RWPE2 (cell line): Measurements from ENCODE around the gene KCNAB1.

ENCODE experiments used
- ATAC-seq: fragments of 200-7000 bp; cut with Tn5 transposase; 3 replicates; pipeline ENCODE4 v1.9.1; 2021; ENCODE audit warnings: low read depth
- DNase-seq: peaks from one replicate; pipeline ENCODE4 v3.0.0-alpha.2; 2020; ENCODE audit warnings: low spot score
- H3K27ac ChIP-seq: fragments of 450-650 bp; 2 replicates; pipeline ENCODE4 v1.5.1; 2017; ENCODE audit warnings: mild to moderate bottlenecking; ENCODE audit not compliant: poor library complexity, severe bottlenecking
- H3K27me3 ChIP-seq: fragments of 250-450 bp; sonication (Bioruptor Pico); 2 replicates; pipeline ENCODE4 v1.5.1; 2021; ENCODE audit warnings: mild to moderate bottlenecking, moderate library complexity; ENCODE audit not compliant: insufficient read depth, poor library complexity, severe bottlenecking
- H3K36me3 ChIP-seq: fragments of 250-450 bp; sonication (Bioruptor Pico); 2 replicates; pipeline ENCODE4 v1.5.1; 2020; ENCODE audit warnings: low read depth, mild to moderate bottlenecking, moderate library complexity
- H3K4me1 ChIP-seq: fragments of 250-450 bp; sonication (Bioruptor Pico); 2 replicates; pipeline ENCODE4 v1.5.1; 2021; ENCODE audit warnings: mild to moderate bottlenecking, moderate library complexity; ENCODE audit not compliant: insufficient read depth, poor library complexity, severe bottlenecking
- H3K4me3 ChIP-seq: fragments of 250-450 bp; sonication (Bioruptor Pico); 2 replicates; pipeline ENCODE4 v1.5.1; 2021; ENCODE audit warnings: mild to moderate bottlenecking, moderate library complexity; ENCODE audit not compliant: severe bottlenecking
- H3K9me3 ChIP-seq: fragments of 250-450 bp; sonication (Bioruptor Pico); 2 replicates; pipeline ENCODE4 v1.5.1; 2021; ENCODE audit warnings: mild to moderate bottlenecking, moderate library complexity; ENCODE audit not compliant: severe bottlenecking
- TF ChIP-seq, protein P1 (sequence below): fragments of 450-650 bp; IDR thresholded peaks from one replicate; pipeline ENCODE4 v1.5.1; 2017; ENCODE audit warnings: mild to moderate bottlenecking, moderate library complexity; ENCODE audit not compliant: poor library complexity, severe bottlenecking

Gene KCNAB1

DNA sequence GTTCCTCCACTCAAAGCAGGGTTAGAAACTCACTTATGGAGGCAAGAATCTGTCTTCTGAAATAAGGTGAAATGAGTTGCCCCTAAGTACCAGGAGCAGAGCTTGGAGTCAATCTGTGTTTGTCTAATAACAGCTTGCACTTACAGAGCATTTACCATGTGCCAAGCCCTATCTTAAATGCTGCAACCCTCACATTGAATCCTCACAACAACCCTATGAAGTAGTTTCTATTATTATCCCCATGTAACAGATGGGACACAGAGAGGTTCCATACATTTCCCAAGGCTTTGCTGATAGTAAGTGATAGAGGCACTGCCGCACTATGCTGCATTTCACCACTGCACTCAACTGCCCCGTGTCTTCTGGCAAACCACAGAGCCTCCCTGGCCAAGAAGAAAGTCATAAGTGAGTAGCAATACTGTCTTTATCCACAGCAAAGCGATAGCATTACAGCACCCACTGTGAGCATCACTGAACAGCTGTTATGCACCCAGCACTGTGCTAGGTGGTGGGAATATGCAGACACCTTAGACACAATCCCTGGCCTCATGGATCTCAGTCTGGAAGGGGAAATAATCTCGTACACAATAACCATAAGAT lies 293.0 kb downstream of the KCNAB1 start:
- Histone ChIP-seq H3K27me3 (peaks cover 8% of the 10 kb centered on the region), H3K36me3 (no peaks in the 10 kb centered on the region), H3K4me3 (no peak overlapping the region), H3K4me1 (peaks cover 5% of the 10 kb centered on the region), H3K27ac (no peak overlapping the region), H3K9me3 (no peaks in the 10 kb centered on the region)
- no peak for ATAC-seq
- TF ChIP-seq, protein P1, sequence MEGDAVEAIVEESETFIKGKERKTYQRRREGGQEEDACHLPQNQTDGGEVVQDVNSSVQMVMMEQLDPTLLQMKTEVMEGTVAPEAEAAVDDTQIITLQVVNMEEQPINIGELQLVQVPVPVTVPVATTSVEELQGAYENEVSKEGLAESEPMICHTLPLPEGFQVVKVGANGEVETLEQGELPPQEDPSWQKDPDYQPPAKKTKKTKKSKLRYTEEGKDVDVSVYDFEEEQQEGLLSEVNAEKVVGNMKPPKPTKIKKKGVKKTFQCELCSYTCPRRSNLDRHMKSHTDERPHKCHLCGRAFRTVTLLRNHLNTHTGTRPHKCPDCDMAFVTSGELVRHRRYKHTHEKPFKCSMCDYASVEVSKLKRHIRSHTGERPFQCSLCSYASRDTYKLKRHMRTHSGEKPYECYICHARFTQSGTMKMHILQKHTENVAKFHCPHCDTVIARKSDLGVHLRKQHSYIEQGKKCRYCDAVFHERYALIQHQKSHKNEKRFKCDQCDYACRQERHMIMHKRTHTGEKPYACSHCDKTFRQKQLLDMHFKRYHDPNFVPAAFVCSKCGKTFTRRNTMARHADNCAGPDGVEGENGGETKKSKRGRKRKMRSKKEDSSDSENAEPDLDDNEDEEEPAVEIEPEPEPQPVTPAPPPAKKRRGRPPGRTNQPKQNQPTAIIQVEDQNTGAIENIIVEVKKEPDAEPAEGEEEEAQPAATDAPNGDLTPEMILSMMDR, result no peak
- DNase-seq, result no peak

DNA sequence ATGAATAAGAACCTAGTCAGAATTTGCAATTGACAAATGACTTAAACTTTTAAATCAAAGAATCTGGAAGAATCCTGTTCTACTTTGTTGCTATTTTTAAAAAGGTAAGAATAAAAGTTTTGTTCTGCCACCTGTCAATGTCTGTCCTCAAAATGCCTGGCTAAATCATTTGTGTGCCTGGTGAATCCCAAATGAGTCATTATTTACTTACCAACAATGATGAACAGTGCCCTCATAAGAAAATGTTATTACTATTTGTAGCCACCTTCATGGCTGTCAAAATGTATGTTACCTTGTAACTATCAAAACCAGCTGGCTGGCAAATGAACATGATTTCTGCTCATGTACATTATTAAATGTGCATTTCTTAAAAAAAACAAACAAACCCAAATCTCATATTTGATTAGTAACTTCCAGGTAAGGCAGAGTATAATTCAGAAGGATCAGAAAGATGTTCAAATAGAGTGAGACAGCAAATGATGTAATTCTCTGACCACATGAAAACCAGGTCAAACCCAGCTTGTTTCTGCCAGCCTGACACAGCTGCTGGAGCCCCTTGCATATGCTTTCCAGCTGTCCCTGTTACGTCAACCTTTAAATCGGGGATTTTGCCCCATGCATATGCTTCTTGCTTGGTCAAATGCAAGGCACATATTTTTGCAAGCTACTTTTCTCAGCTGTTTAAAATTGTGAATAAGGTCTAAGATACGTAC lies 296.6 kb downstream of the KCNAB1 start:
- Histone ChIP-seq H3K36me3 (no peaks in the 10 kb centered on the region), H3K4me1 (peaks cover 5% of the 10 kb centered on the region), H3K4me3 (no peak overlapping the region), H3K27ac (no peak overlapping the region), H3K27me3 (no peaks in the 10 kb centered on the region), H3K9me3 (no peaks in the 10 kb centered on the region)
- TF ChIP-seq, protein P1, result no peak
- no peak for DNase-seq
- ATAC-seq, result peak; percentile 60

DNA sequence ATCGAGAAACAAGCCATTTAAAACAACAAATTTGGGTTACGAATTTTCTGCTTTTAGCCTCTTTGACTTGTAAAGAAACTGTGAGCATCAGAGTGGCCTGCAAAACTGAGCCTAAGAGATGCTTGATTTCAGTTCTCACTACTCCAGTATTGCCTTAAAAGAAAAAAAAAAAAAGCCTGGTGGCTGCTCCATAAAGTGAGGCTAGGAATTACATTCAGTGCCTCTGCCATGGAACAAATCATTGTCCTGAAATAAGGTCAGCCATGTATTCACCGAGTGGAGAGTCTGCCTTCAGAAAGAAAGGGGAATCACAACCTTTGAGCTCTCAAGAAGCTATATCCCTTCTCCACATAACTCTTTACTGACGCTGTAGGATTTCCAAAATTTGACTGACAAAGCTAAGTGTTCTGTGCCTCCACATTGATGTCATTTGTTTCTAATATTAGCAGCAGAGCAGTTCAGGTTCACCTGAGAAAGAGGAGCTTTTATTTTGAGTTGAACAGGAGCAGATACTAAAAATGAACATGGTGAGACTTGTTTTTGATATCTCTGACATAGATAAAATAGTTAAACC lies 297.3 kb downstream of the KCNAB1 start:
- no peak for ATAC-seq
- TF ChIP-seq, protein P1, result no peak
- no peak overlapping the region for H3K27ac ChIP-seq

DNA sequence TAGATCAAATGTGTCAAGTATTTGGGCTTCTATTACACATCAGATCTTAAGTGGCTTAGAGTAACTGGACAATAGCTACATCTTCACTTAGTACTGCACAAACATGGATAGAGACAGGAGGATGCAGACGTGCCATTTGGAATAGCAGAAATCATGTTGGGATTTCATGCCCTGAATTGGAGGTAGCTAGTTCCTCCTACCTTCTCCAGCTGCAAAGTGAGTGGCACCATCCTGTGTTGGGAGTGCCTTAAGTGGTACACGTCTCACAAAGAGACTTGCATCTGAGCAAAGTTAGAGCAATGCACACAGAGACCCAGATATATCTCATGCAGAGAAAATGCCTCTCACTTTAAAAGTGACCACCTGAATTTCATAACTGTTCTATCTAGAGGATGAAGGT lies 298.1 kb downstream of the KCNAB1 start:
- no peak for ATAC-seq
- H3K27ac ChIP-seq, result no peak overlapping the region
- H3K36me3 ChIP-seq, result no peaks in the 10 kb centered on the region
- TF ChIP-seq, protein P1, result no peak
- no peak for DNase-seq
- H3K9me3 ChIP-seq, result no peaks in the 10 kb centered on the region
- H3K4me3 ChIP-seq, result no peak overlapping the region
- H3K27me3 ChIP-seq, result no peaks in the 10 kb centered on the region
- peaks cover 5% of the 10 kb centered on the region for H3K4me1 ChIP-seq

More for the DNA sequence above, 297.3 kb downstream of the KCNAB1 start:
- no peak for DNase-seq
- H3K27me3 ChIP-seq, result no peaks in the 10 kb centered on the region
- no peaks in the 10 kb centered on the region for H3K9me3 ChIP-seq
- H3K36me3 ChIP-seq, result no peaks in the 10 kb centered on the region
- peaks cover 5% of the 10 kb centered on the region for H3K4me1 ChIP-seq
- H3K4me3 ChIP-seq, result no peak overlapping the region

DNA sequence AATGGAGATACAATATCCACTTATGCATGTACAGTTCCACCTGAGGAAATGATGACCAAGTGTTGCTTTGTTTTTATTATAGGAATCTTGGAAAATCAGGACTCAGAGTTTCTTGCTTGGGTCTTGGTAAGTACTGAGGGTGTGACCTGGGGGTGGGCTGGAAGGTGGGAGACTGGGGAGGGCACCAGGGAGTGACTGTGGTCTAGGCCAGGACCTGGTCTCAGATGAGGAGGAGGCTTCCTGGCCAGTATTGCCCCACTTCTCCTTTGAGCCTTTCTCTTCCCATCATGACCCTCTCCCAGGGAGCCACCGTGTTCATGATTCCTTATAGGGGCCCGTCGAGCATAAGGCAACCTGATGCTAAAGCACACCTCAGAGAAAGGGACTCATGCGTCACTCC lies 301.2 kb downstream of the KCNAB1 start:
- Histone ChIP-seq H3K27ac (no peak overlapping the region), H3K36me3 (no peaks in the 10 kb centered on the region), H3K4me3 (no peak overlapping the region), H3K27me3 (no peaks in the 10 kb centered on the region), H3K4me1 (peaks cover 5% of the 10 kb centered on the region), H3K9me3 (no peaks in the 10 kb centered on the region)
- TF ChIP-seq, protein P1, result no peak
- DNase-seq (no peak), ATAC-seq (no peak)
